K562 (cell line): ENCODE data around the gene TARBP1. TPM values are rescaled to one million over a fixed set of nuclear protein-coding genes. Genes with fewer than 3 reads are reported as not detected.

Experiments used
- ATAC-seq: fragments of 200-7000 bp; cut with Tn5 transposase; 3 replicates; pipeline ENCODE4 v1.9.1; 2020; ENCODE audit warnings: moderate library complexity
- BruUV-seq: library from RNA; stranded (reverse); fragments of 400-500 nt; replicated peaks from 2 replicates; lab custom pipeline; 2021; lab: Mats Ljungman, UMichigan
- CTCF ChIA-PET: fragments of 300-600 bp; formaldehyde crosslinking; extraction: SDS; loops from one replicate; lab custom pipeline; 2021; ENCODE audit warnings: low intra/inter-chr PET ratio; lab: Yijun Ruan, JAX
- POLR2A ChIA-PET: fragments of 300-600, 350-650 bp; sonication (Branson Sonifier 250); formaldehyde crosslinking; extraction: SDS; loops from one replicate; lab custom pipeline; 2021; ENCODE audit warnings: antibody characterized with exemption, inconsistent platforms; lab: Yijun Ruan, JAX
- DNase-seq, 4 experiments: peaks; one replicate each; pipeline versions ENCODE4 v3.0.0 to v3.0.0-alpha.2; 2011 to 2018; ENCODE audit warnings: low spot score in 3 of 4, mixed read lengths in 3 of 4; ENCODE audit errors: extremely low read depth in 1 of 4
- FAIRE-seq: peaks from 2 replicates; lab custom pipeline; 2011; peaks lifted over from hg19 to GRCh38; lab: Jason Lieb, UNC
- H2AFZ ChIP-seq: 2 replicates; pipeline ENCODE4 v1.6.0; 2011; ENCODE audit warnings: low read depth, low read length, control low read depth, inconsistent platforms
- H3K27ac ChIP-seq: fragments of 200-600 bp; 3 replicates; pipeline ENCODE4 v1.8.0; 2011; ENCODE audit warnings: low read depth, mild to moderate bottlenecking, control low read depth, inconsistent platforms, low read length, moderate library complexity, mixed read lengths; ENCODE audit errors: extremely low read depth
- H3K27me3 ChIP-seq, 2 experiments: fragments of 300-600 bp in 1 of 2; 2 replicates in 1 of 2; 3 replicates in 1 of 2; pipeline versions ENCODE4 v1.6.0 to v1.8.0; 2011; ENCODE audit warnings: inconsistent platforms in 2 of 2, low read length in 2 of 2, mild to moderate bottlenecking in 1 of 2, mixed read lengths in 1 of 2, moderate library complexity in 1 of 2; ENCODE audit not compliant: control insufficient read depth in 2 of 2, insufficient read depth in 2 of 2
- H3K36me3 ChIP-seq: fragments of 300-600 bp; 3 replicates; pipeline ENCODE4 v1.8.0; 2011; ENCODE audit warnings: mild to moderate bottlenecking, low read length, inconsistent platforms; ENCODE audit not compliant: control insufficient read depth, insufficient read depth
- H3K4me1 ChIP-seq, 2 experiments: fragments of 200-600 bp in 1 of 2; replicated peaks in 1 of 2; 2 replicates in 1 of 2; 3 replicates in 1 of 2; pipeline versions ENCODE4 v1.5.1 to v1.8.0; 2011; ENCODE audit warnings: inconsistent platforms in 2 of 2, low read length in 2 of 2, mild to moderate bottlenecking in 1 of 2, mixed read lengths in 1 of 2, moderate library complexity in 1 of 2; ENCODE audit not compliant: control insufficient read depth in 2 of 2, insufficient read depth in 2 of 2
- H3K4me2 ChIP-seq: 2 replicates; pipeline ENCODE4 v1.6.1; 2011; ENCODE audit warnings: low read length, control low read depth, inconsistent platforms, mixed read lengths; ENCODE audit not compliant: insufficient read depth
- H3K4me3 ChIP-seq: fragments of 200-600 bp; sonication (generic), shearing (Covaris generic); 2 replicates; pipeline ENCODE4 v1.5.1; 2016; ENCODE audit warnings: control low read depth, inconsistent platforms
- H3K79me2 ChIP-seq: fragments of 200-600 bp; 3 replicates; pipeline ENCODE4 v1.8.0; 2011; ENCODE audit warnings: low read length, inconsistent platforms; ENCODE audit not compliant: control insufficient read depth, insufficient read depth
- H3K9ac ChIP-seq, 2 experiments: 2 replicates each; pipeline versions ENCODE4 v1.6.0 to v1.6.1; 2011; ENCODE audit warnings: low read depth in 2 of 2, low read length in 2 of 2, control low read depth in 1 of 2, inconsistent platforms in 1 of 2, mild to moderate bottlenecking in 1 of 2, mixed read lengths in 1 of 2; ENCODE audit not compliant: insufficient read depth in 1 of 2
- H3K9me1 ChIP-seq: one replicate; pipeline ENCODE4 v1.6.0; 2011; ENCODE audit warnings: inconsistent platforms, mild to moderate bottlenecking, low read length, moderate library complexity; ENCODE audit not compliant: control insufficient read depth, insufficient read depth
- H3K9me3 ChIP-seq: replicated peaks from 2 replicates; pipeline ENCODE4 v1.5.1; 2011; ENCODE audit warnings: low read depth, low read length, inconsistent platforms; ENCODE audit not compliant: control insufficient read depth, insufficient read depth
- H4K20me1 ChIP-seq: replicated peaks from 2 replicates; pipeline ENCODE4 v1.6.1; 2011; ENCODE audit warnings: low read length, inconsistent platforms, mixed read lengths; ENCODE audit not compliant: control insufficient read depth, insufficient read depth
- BRCA1 ChIP-seq, 2 experiments: fragments of 450-650 bp in 1 of 2; sonication (generic) in 1 of 2; formaldehyde crosslinking in 1 of 2; IDR thresholded peaks; 2 replicates each; pipeline versions ENCODE4 v1.5.0 to v1.6.1; 2017 to 2020; ENCODE audit warnings: mild to moderate bottlenecking in 1 of 2, missing genetic modification reagents in 1 of 2
- CBX3 ChIP-seq, 2 experiments: IDR thresholded peaks; 1 replicate in 1 of 2; 2 replicates in 1 of 2; pipeline ENCODE4 v1.6.1; 2012; ENCODE audit warnings: inconsistent platforms in 2 of 2, low read length in 2 of 2, borderline replicate concordance in 1 of 2, control low read depth in 1 of 2
- CBX5 ChIP-seq: IDR thresholded peaks from 2 replicates; pipeline ENCODE4 v1.6.1; 2014; ENCODE audit warnings: low read depth, borderline replicate concordance
- CREBBP ChIP-seq: IDR thresholded peaks from one replicate; pipeline ENCODE4 v1.6.1; 2012; ENCODE audit warnings: low read depth, mild to moderate bottlenecking, control low read depth, inconsistent platforms, low read length
- CSDE1 ChIP-seq, 2 experiments: fragments of 450-650 bp; IDR thresholded peaks; 2 replicates each; pipeline ENCODE4 v1.6.1; 2016; ENCODE audit warnings: mild to moderate bottlenecking in 1 of 2
- CTCF ChIP-seq, 3 experiments: IDR thresholded peaks in 2 of 3; conservative IDR thresholded peaks in 1 of 3; 2 replicates each; pipeline ENCODE4 v1.5.1; 2011 to 2012; ENCODE audit warnings: low read length in 3 of 3, mild to moderate bottlenecking in 3 of 3, control low read depth in 2 of 3, improper control_type of control experiment in 1 of 3, inconsistent platforms in 1 of 3, low read depth in 1 of 3, mixed read lengths in 1 of 3, moderate library complexity in 1 of 3; ENCODE audit not compliant: insufficient read depth in 2 of 3
- NFYB ChIP-seq: IDR thresholded peaks from 2 replicates; pipeline ENCODE4 v1.6.1; 2011; ENCODE audit warnings: mild to moderate bottlenecking, moderate library complexity; ENCODE audit not compliant: insufficient read length; ENCODE audit errors: extremely low read depth
- NR1H2 ChIP-seq: sonication (generic); formaldehyde crosslinking; IDR thresholded peaks from 2 replicates; pipeline ENCODE4 v1.4.0; 2020; ENCODE audit warnings: mild to moderate bottlenecking, missing genetic modification reagents
- PKNOX1 ChIP-seq: fragments of 450-650 bp; IDR thresholded peaks from 2 replicates; pipeline ENCODE4 v1.6.1; 2016
- POLR3G ChIP-seq: IDR thresholded peaks from 2 replicates; pipeline ENCODE4 v1.6.1; 2011; ENCODE audit not compliant: insufficient read length, insufficient replicate concordance; ENCODE audit errors: extremely low read depth
- SPI1 ChIP-seq: IDR thresholded peaks from 2 replicates; pipeline ENCODE4 v1.6.1; 2011; ENCODE audit warnings: low read depth, low read length, control low read depth, borderline replicate concordance
- SRSF3 ChIP-seq: fragments of 200-400 bp; formaldehyde crosslinking; IDR thresholded peaks from 2 replicates; pipeline ENCODE4 v1.6.1; 2016; ENCODE audit warnings: mild to moderate bottlenecking, low read length, moderate library complexity; ENCODE audit not compliant: insufficient read depth
- TBL1XR1 ChIP-seq, 2 experiments: IDR thresholded peaks; 2 replicates each; pipeline ENCODE4 v1.6.1; 2012; ENCODE audit warnings: improper control_type of control experiment in 2 of 2, low read length in 2 of 2, mild to moderate bottlenecking in 1 of 2
- ZNF282 ChIP-seq: sonication (generic); formaldehyde crosslinking; IDR thresholded peaks from 2 replicates; pipeline ENCODE4 v1.8.1; 2023; ENCODE audit warnings: missing genetic modification reagents
- ZNF511 ChIP-seq: sonication (generic); formaldehyde crosslinking; IDR thresholded peaks from 2 replicates; pipeline ENCODE4 v1.8.0; 2022; ENCODE audit warnings: mild to moderate bottlenecking, missing genetic modification reagents
- ZNF668 ChIP-seq: fragments of 250-450 bp; sonication (Bioruptor Pico); IDR thresholded peaks from 2 replicates; pipeline ENCODE4 v1.8.0; 2022; ENCODE audit warnings: mild to moderate bottlenecking, inconsistent platforms
- WGBS: fragments of 100-300 bp; shearing (Covaris generic); methylation state at CpG from one replicate; pipeline ENCODE4 v1.1.6; 2016; ENCODE audit warnings: low coverage, mixed read lengths; ENCODE audit not compliant: insufficient coverage; ENCODE audit errors: missing lambda C conversion rate; 5-methylcytosine and 5-hydroxymethylcytosine counted together
- in situ Hi-C: fragments of 300-500 bp; cut with MboI; formaldehyde crosslinking; loops from 4 replicates; pipeline ENCODE4 v1.15.0; 2018; ENCODE audit warnings: inconsistent platforms, mixed read lengths
- intact Hi-C: fragments of 100-400 bp; cut with micrococcal nuclease; formaldehyde crosslinking; loops from 2 replicates; pipeline ENCODE4 v1.14.2; 2022
- polyA plus RNA-seq, 8 experiments: library from polyadenylated mRNA; depleted of rRNA in 4 of 8; stranded (reverse) in 5 of 8; unstranded in 3 of 8; fragments of >200 nt; fragmentation: Nextera tagmentation in 2 of 8; fragmentation: Illumina TruSeq in 1 of 8; extraction: Ambion mirVana in 2 of 8; extraction: Trizol in 1 of 8; gene quantifications; 2 replicates each; pipeline versions ENCODE4 v1.2.1 to v1.2.3, GENCODE V29; 2011 to 2014; ENCODE audit warnings: inconsistent platforms in 1 of 8, missing spikeins in 1 of 8
- total RNA-seq, 7 experiments: library from RNA; depleted of rRNA in 6 of 7; stranded (reverse); fragments of >200 nt in 6 of 7; fragmentation: Illumina TruSeq in 2 of 7; extraction: Trizol in 2 of 7; gene quantifications; 2 replicates each; pipeline versions ENCODE4 v1.2.1 to v1.2.3, GENCODE V29; 2011 to 2021; ENCODE audit warnings: low replicate concordance in 1 of 7

Gene TARBP1
- total and polyA plus RNA-seq, 9 of the 15 experiments (the other 6 are each of a cell fraction or from before 2014, with no cell fraction given): 8.8 to 48.0 (median 22.9) TPM

DNA sequence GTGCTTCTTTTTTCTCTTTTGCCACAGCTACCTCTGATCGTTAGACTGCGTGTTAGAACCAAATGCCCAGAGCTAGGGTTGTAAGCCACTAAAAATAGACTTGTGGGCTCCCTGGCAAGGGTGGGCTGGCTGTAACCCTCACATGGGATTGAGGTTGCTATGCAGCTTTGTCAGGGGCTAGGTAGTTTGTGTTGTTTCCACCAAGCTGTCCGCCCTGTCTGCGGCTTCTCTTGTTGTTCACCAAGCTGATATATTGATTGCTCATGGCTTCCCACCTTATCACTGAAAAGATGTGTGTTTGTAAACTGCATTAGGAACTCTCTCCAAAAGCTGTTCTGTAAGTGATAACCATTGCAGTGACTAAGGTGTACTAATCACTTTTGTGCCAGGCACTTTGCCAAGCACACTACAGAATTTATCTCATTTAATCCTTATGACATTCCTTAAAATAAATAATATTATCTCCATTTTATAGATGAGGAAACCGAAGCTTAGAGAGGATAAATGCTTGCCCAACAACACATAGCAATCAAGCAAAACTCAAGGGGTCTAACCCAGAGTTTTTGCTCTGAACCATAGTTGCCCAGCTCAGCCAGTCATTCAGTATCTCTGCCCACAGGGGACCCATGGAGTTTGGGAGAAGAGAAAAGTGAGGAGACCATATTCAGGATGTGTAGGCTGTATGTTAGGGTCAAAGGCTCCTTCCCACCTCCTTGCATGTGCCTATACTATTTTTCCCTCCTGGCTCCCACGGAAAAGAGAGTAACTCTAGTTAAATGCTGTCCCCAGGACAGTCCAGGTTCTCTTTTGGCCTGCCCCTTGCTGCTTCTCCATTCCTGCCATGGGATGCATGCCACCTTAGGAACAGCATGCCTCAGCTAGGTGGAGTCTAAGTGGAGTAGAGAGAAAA lies 42.2 kb upstream of the TARBP1 start:
- Histone ChIP-seq H2AFZ (peak overlapping the region; percentile 28), H3K9me3 (no peaks in the 10 kb centered on the region), H3K27ac (no peak overlapping the region; the same call in 2 of the 3 replicates), H3K79me2 (no peaks in the 10 kb centered on the region), H3K9ac (peak overlapping the region; percentile 32 to 67; a peak in 2 of 4 replicates), H4K20me1 (no peaks in the 10 kb centered on the region), H3K36me3 (no peaks in the 10 kb centered on the region), H3K9me1 (peaks cover 6% of the 10 kb centered on the region), H3K27me3 (no peaks in the 10 kb centered on the region), H3K4me2 (peak overlapping the region; percentile 25; the same call in 1 of the 2 replicates), H3K4me3 (no peak overlapping the region), H3K4me1 (peaks cover 21 to 34% of the 10 kb centered on the region in 2 experiments)
- BruUV-seq: no TSS peak
- ATAC-seq (peak; percentile 34), DNase-seq (peak in 2 of 4 experiments; percentile 29 to 53), FAIRE-seq (peak; percentile 59)
- intact Hi-C loops: no loop called here
- in situ Hi-C loops: no loop called here
- 26% methylated on average over 6 of the region's 6 CpGs for WGBS
- CTCF ChIA-PET: no interaction called here
- POLR2A ChIA-PET: interaction anchor here (0.6 to 1.3 kb wide), 6 partner anchors 13 to 353 kb away, joined by 3 to 6 read pairs (median 4); no protein-coding TSS in a partner anchor
- TF ChIP-seq PKNOX1 (no peak), CBX3 (IDR thresholded peaks at IDR 0.05; ENCODE audit: borderline replicate concordance in 1 of 2, low read length in 2 of 2) (no peak), NR1H2 (CRISPR knock-in tag) (no peak), CSDE1 (IDR thresholded peaks at IDR 0.05) (no peak), ZNF282 (CRISPR knock-in tag) (no peak), CREBBP (no peak), SPI1 (no peak), POLR3G (no peak), NFYB (no peak), ZNF668 (CRISPR knock-in tag) (no peak), SRSF3 (no peak), ZNF511 (no peak), BRCA1 (IDR thresholded peaks at IDR 0.05) (no peak), BRCA1 (CRISPR knock-in tag; IDR thresholded peaks at IDR 0.05) (no peak), CBX5 (no peak), TBL1XR1 (IDR thresholded peaks at IDR 0.05; ENCODE audit: low read length in 2 of 2) (peak in 1 of 2 experiments; percentile 73; a peak in 2 of 4 replicates), CTCF (IDR thresholded peaks at IDR 0.05 in 2 of 3, conservative IDR thresholded peaks at IDR 0.05 in 1 of 3; ENCODE audit: insufficient read depth in 2 of 3, low read depth in 1 of 3, low read length in 3 of 3) (no peak)
